Measurements from ENCODE around the gene NEK4. TPM values are rescaled to one million over a fixed set of nuclear protein-coding genes. Genes with fewer than 3 reads are reported as not detected.

NEK4 gene
- polyA plus RNA-seq, 1 donor (not counting 4 experiments of a cell fraction or from before 2014, with no cell fraction given) = 13.6 TPM

GRCh38 chr3:52810923-52811322 is 40.2 kb upstream of the NEK4 start:
- H3K27ac ChIP-seq (ENCODE audit: control insufficient read depth, insufficient read depth, low read length) = no peak overlapping the region
- no peaks in the 10 kb centered on the region for H3K9me3 ChIP-seq (ENCODE audit: control insufficient read depth, low read depth, low read length)
- H3K36me3 ChIP-seq (ENCODE audit: control insufficient read depth in 2 of 2, extremely low read depth in 1 of 2, insufficient read depth in 2 of 2, low read length in 2 of 2) = no peaks in the 10 kb centered on the region
- no peak for TF ChIP-seq CTCF (optimal IDR thresholded peaks at IDR 0.05 in 1 of 3, IDR thresholded peaks at IDR 0.05 in 1 of 3, conservative IDR thresholded peaks at IDR 0.05 in 1 of 3; ENCODE audit: extremely low read depth in 1 of 3, insufficient read depth in 2 of 3, low read length in 3 of 3)
- TF ChIP-seq EZH2 (IDR thresholded peaks at IDR 0.05; ENCODE audit: low read length) = no peak
- no peaks in the 10 kb centered on the region for H3K27me3 ChIP-seq (ENCODE audit: control insufficient read depth, extremely low read depth, insufficient read depth, low read length)
- no peaks in the 10 kb centered on the region for H3K9me1 ChIP-seq (ENCODE audit: control insufficient read depth, extremely low read depth, insufficient read depth, low read length)
- dilution Hi-C loops (cut with MboI; ENCODE audit: extremely low pct_ligation_motif_present, low sequenced_read_pairs) = no loop called here
- no peak overlapping the region for H2AFZ ChIP-seq (ENCODE audit: control insufficient read depth, low read length)
- H4K20me1 ChIP-seq (ENCODE audit: control insufficient read depth, extremely low read depth, insufficient read depth, low read length) = no peaks in the 10 kb centered on the region
- no peak for DNase-seq (ENCODE audit: low read depth, low spot score)
- H3K9ac ChIP-seq (ENCODE audit: control insufficient read depth, extremely low read depth, insufficient read depth, low read length) = no peak overlapping the region
- no peak overlapping the region for H3K4me3 ChIP-seq (ENCODE audit: control insufficient read depth in 2 of 3, extremely low read depth in 1 of 3, insufficient read depth in 2 of 3, low read depth in 1 of 3, low read length in 3 of 3)
- H3K4me1 ChIP-seq (ENCODE audit: control insufficient read depth, extremely low read depth, insufficient read depth, low read length) = no peaks in the 10 kb centered on the region
- FAIRE-seq = no peak
- no peak overlapping the region for H3K4me2 ChIP-seq (ENCODE audit: control insufficient read depth, extremely low read depth, insufficient read depth, low read depth, low read length)
- no peaks in the 10 kb centered on the region for H3K79me2 ChIP-seq (ENCODE audit: control insufficient read depth, insufficient read depth, low read length)

GRCh38 chr3:52809662-52810377 is 39.1 kb upstream of the NEK4 start:
- H3K9me3 ChIP-seq (ENCODE audit: control insufficient read depth, low read depth, low read length) = no peaks in the 10 kb centered on the region
- no peak overlapping the region for H3K9ac ChIP-seq (ENCODE audit: control insufficient read depth, extremely low read depth, insufficient read depth, low read length)
- dilution Hi-C loops (cut with MboI; ENCODE audit: extremely low pct_ligation_motif_present, low sequenced_read_pairs) = no loop called here
- H3K4me2 ChIP-seq (ENCODE audit: control insufficient read depth, extremely low read depth, insufficient read depth, low read depth, low read length) = no peak overlapping the region
- H3K27ac ChIP-seq (ENCODE audit: control insufficient read depth, insufficient read depth, low read length) = no peak overlapping the region
- H3K4me1 ChIP-seq (ENCODE audit: control insufficient read depth, extremely low read depth, insufficient read depth, low read length) = no peaks in the 10 kb centered on the region
- TF ChIP-seq EZH2 (IDR thresholded peaks at IDR 0.05; ENCODE audit: low read length) (no peak), CTCF (optimal IDR thresholded peaks at IDR 0.05 in 1 of 3, IDR thresholded peaks at IDR 0.05 in 1 of 3, conservative IDR thresholded peaks at IDR 0.05 in 1 of 3; ENCODE audit: extremely low read depth in 1 of 3, insufficient read depth in 2 of 3, low read length in 3 of 3) (no peak)
- H4K20me1 ChIP-seq (ENCODE audit: control insufficient read depth, extremely low read depth, insufficient read depth, low read length) = no peaks in the 10 kb centered on the region
- H3K4me3 ChIP-seq (ENCODE audit: control insufficient read depth in 2 of 3, extremely low read depth in 1 of 3, insufficient read depth in 2 of 3, low read depth in 1 of 3, low read length in 3 of 3) = no peak overlapping the region
- H3K36me3 ChIP-seq (ENCODE audit: control insufficient read depth in 2 of 2, extremely low read depth in 1 of 2, insufficient read depth in 2 of 2, low read length in 2 of 2) = no peaks in the 10 kb centered on the region
- no peak for FAIRE-seq
- no peak overlapping the region for H2AFZ ChIP-seq (ENCODE audit: control insufficient read depth, low read length)
- H3K79me2 ChIP-seq (ENCODE audit: control insufficient read depth, insufficient read depth, low read length) = no peaks in the 10 kb centered on the region
- H3K9me1 ChIP-seq (ENCODE audit: control insufficient read depth, extremely low read depth, insufficient read depth, low read length) = no peaks in the 10 kb centered on the region
- DNase-seq (ENCODE audit: low read depth, low spot score) = no peak
- no peaks in the 10 kb centered on the region for H3K27me3 ChIP-seq (ENCODE audit: control insufficient read depth, extremely low read depth, insufficient read depth, low read length)
